SK-N-MC (cell line): Measurements from ENCODE around the gene JPT1.

Source experiments
- EZH2 ChIP-seq: fragments of 200-600 bp; sonication (generic); IDR thresholded peaks from one replicate; pipeline ENCODE4 v1.6.1; 2017; ENCODE audit warnings: antibody characterized with exemption
- FOXP2 ChIP-seq: optimal IDR thresholded peaks from 2 replicates; pipeline ENCODE3; 2011; ENCODE audit warnings: mild to moderate bottlenecking, moderate library complexity; ENCODE audit not compliant: insufficient read depth; ENCODE audit errors: extremely low read length, control extremely low read depth
- POLR2AphosphoS5 ChIP-seq: IDR thresholded peaks from 2 replicates; pipeline ENCODE4 v1.6.1; 2012; ENCODE audit warnings: mild to moderate bottlenecking, low read depth, low read length, borderline replicate concordance

GRCh38 chr17:75125984-75126383 is 28.3 kb downstream of the JPT1 start:
- TF ChIP-seq POLR2AphosphoS5 (no peak), EZH2 (no peak), FOXP2 (no peak)
